DMS79 (cell line): ENCODE measurements around the gene TAS2R19.
"Not testable (repeated sequence)": the region's sequence is repeated elsewhere in the genome, so short reads cannot be mapped to it uniquely, and the experiment has no call there.

ENCODE experiments used
- DNase-seq: peaks from one replicate; lab custom pipeline; 2025; lab: John Stamatoyannopoulos, UW

TAS2R19 gene

GRCh38 chr12:11022520-11022919 is at the start of gene TAS2R19:
Gene TAS2R19 (minus strand): TSS chr12:11022620. CDS start chr12:11022571, 49 bp downstream.
- no peak for DNase-seq

- no peak for DNase-seq
These were observed 49.0 kb upstream of the TAS2R19 start for GRCh38 chr12:11071414-11071813.

- DNase-seq: no peak
These were observed 48.6 kb upstream of the TAS2R19 start for GRCh38 chr12:11070999-11071398.

- no peak for DNase-seq
These were observed 47.5 kb upstream of the TAS2R19 start for GRCh38 chr12:11069854-11070365.

- no peak for DNase-seq
These were observed 45.1 kb upstream of the TAS2R19 start for GRCh38 chr12:11067514-11067913.

GRCh38 chr12:11062194-11062593 is 39.8 kb upstream of the TAS2R19 start, which contains the start of gene TAS2R46:
Gene TAS2R46 (minus strand): TSS chr12:11062294. CDS start chr12:11062294, 0 bp downstream.
- not testable (repeated sequence) for DNase-seq

GRCh38 chr12:11059784-11060183 is 37.4 kb upstream of the TAS2R19 start:
- no peak for DNase-seq

- no peak for DNase-seq
These were observed 36.6 kb upstream of the TAS2R19 start for GRCh38 chr12:11059041-11059440.

- no peak for DNase-seq
These were observed 32.9 kb upstream of the TAS2R19 start for GRCh38 chr12:11055306-11055705.

- DNase-seq: not testable (repeated sequence)
These were observed 27.5 kb upstream of the TAS2R19 start for GRCh38 chr12:11049806-11050531.

- not testable (repeated sequence) for DNase-seq
These were observed 18.9 kb upstream of the TAS2R19 start for GRCh38 chr12:11041366-11041765.

GRCh38 chr12:11040162-11040561 is 17.7 kb upstream of the TAS2R19 start:
- no peak for DNase-seq

GRCh38 chr12:11039171-11039570 is 16.8 kb upstream of the TAS2R19 start:
- no peak for DNase-seq

- not testable (repeated sequence) for DNase-seq
These were observed 11.5 kb upstream of the TAS2R19 start for GRCh38 chr12:11033959-11034358.

GRCh38 chr12:11031307-11031706 is 8.9 kb upstream of the TAS2R19 start, which contains the start of gene TAS2R31:
Gene TAS2R31 (minus strand): TSS chr12:11031407. CDS start chr12:11031335, 72 bp downstream.
- DNase-seq: no peak

- no peak for DNase-seq
These were observed 3.7 kb upstream of the TAS2R19 start for GRCh38 chr12:11026118-11026517.

GRCh38 chr12:11023387-11023786 is 967 bp upstream of the TAS2R19 start:
- no peak for DNase-seq

- DNase-seq: no peak
These were observed 5.5 kb downstream of the TAS2R19 start for GRCh38 chr12:11016937-11017336.

GRCh38 chr12:11015775-11016430 is 6.5 kb downstream of the TAS2R19 start:
- no peak for DNase-seq

- DNase-seq: no peak
These were observed 8.2 kb downstream of the TAS2R19 start for GRCh38 chr12:11014234-11014633.

- DNase-seq: no peak
These were observed 14.8 kb downstream of the TAS2R19 start for GRCh38 chr12:11007608-11008007.

- DNase-seq: no peak
These were observed 24.2 kb downstream of the TAS2R19 start, which contains the start of gene TAS2R20 for GRCh38 chr12:10998204-10998603. Gene TAS2R20 (minus strand): TSS chr12:10998304. CDS start chr12:10997875, 429 bp downstream.

GRCh38 chr12:10994307-10994706 is 28.1 kb downstream of the TAS2R19 start:
- no peak for DNase-seq
